ENCODE data around the gene KRTAP10-3. TPM values are rescaled to one million over a fixed set of nuclear protein-coding genes. Genes with fewer than 3 reads are reported as not detected.

The KRTAP10-3 gene
- total RNA-seq, 1 experiment from 2014 or later = not detected

- H3K9me3 Mint-ChIP-seq (ENCODE audit: unreplicated experiment) = peaks cover 4% of the 10 kb centered on the region
- peaks cover 11% of the 10 kb centered on the region for H3K27me3 Mint-ChIP-seq (ENCODE audit: insufficient read depth, unreplicated experiment)
- H3K36me3 Mint-ChIP-seq (ENCODE audit: insufficient read depth, unreplicated experiment) = no peaks in the 10 kb centered on the region
- no peak overlapping the region for H3K4me3 Mint-ChIP-seq (ENCODE audit: unreplicated experiment)
- H3K9me3 ChIP-seq = no peaks in the 10 kb centered on the region
- no TSS peak for BruUV-seq (replicated peaks)
- no peak for DNase-seq
- H3K27ac Mint-ChIP-seq (ENCODE audit: unreplicated experiment) = no peak overlapping the region
- TF ChIP-seq CTCF (IDR thresholded peaks at IDR 0.05; ENCODE audit: insufficient read depth in 1 of 2, low read depth in 1 of 2, low read length in 1 of 2, severe bottlenecking in 1 of 2, unreplicated experiment in 1 of 2) = no peak
- H3K36me3 ChIP-seq (ENCODE audit: control insufficient read depth, insufficient read depth, low read length) = no peaks in the 10 kb centered on the region
- 0 out of 2 replicates have a peak, but pooled peaks cover 3% of the 10 kb centered on the region for H3K4me1 ChIP-seq
- no peak overlapping the region for H3K4me3 ChIP-seq (ENCODE audit: low read depth, low read length)
- no peaks in the 10 kb centered on the region for H3K4me1 Mint-ChIP-seq (ENCODE audit: low read depth, unreplicated experiment)
- ChIA-PET CTCF (interaction anchor here (0.9 kb wide), 1 partner anchor 12 kb away, joined by 3 read pairs; no protein-coding TSS in a partner anchor), POLR2A (no interaction called here)
- intact Hi-C loops (cut with micrococcal nuclease; ENCODE audit: unreplicated experiment) = no loop called here
- H3K27me3 ChIP-seq (replicated peaks; ENCODE audit: control insufficient read depth, insufficient read depth, low read length) = no peaks in the 10 kb centered on the region; the same call in 1 of the 2 replicates
Measured at GRCh38 chr21:44552681-44553080, 5.9 kb downstream of the KRTAP10-3 start.

- Histone ChIP-seq H3K36me3 (ENCODE audit: control insufficient read depth, insufficient read depth, low read length) (no peaks in the 10 kb centered on the region), H3K27me3 (replicated peaks; ENCODE audit: control insufficient read depth, insufficient read depth, low read length) (no peaks in the 10 kb centered on the region; the same call in 1 of the 2 replicates), H3K4me3 (ENCODE audit: low read depth, low read length) (no peak overlapping the region), H3K4me1 (0 out of 2 replicates have a peak, but pooled peaks cover 3% of the 10 kb centered on the region), H3K9me3 (peaks cover 1% of the 10 kb centered on the region; the same call in 1 of the 2 replicates)
- no peaks in the 10 kb centered on the region for H3K4me1 Mint-ChIP-seq (ENCODE audit: low read depth, unreplicated experiment)
- CTCF ChIA-PET = interaction anchor here (0.9 kb wide), 1 partner anchor 11 kb away, joined by 3 read pairs; no protein-coding TSS in a partner anchor
- POLR2A ChIA-PET = no interaction called here
- intact Hi-C loops (cut with micrococcal nuclease; ENCODE audit: unreplicated experiment) = no loop called here
- H3K4me3 Mint-ChIP-seq (ENCODE audit: unreplicated experiment) = no peak overlapping the region
- peaks cover 10% of the 10 kb centered on the region for H3K9me3 Mint-ChIP-seq (ENCODE audit: unreplicated experiment)
- H3K27me3 Mint-ChIP-seq (ENCODE audit: insufficient read depth, unreplicated experiment) = peaks cover 8% of the 10 kb centered on the region
- no TSS peak for BruUV-seq (replicated peaks)
- TF ChIP-seq CTCF (IDR thresholded peaks at IDR 0.05; ENCODE audit: insufficient read depth in 1 of 2, low read depth in 1 of 2, low read length in 1 of 2, severe bottlenecking in 1 of 2, unreplicated experiment in 1 of 2) = no peak
- no peak overlapping the region for H3K27ac Mint-ChIP-seq (ENCODE audit: unreplicated experiment)
- DNase-seq = no peak
- no peaks in the 10 kb centered on the region for H3K36me3 Mint-ChIP-seq (ENCODE audit: insufficient read depth, unreplicated experiment)
Measured at GRCh38 chr21:44552136-44552535, 6.5 kb downstream of the KRTAP10-3 start.

- no peaks in the 10 kb centered on the region for H3K36me3 ChIP-seq (ENCODE audit: control insufficient read depth, insufficient read depth, low read length)
- peaks cover 6% of the 10 kb centered on the region for H3K9me3 ChIP-seq
- intact Hi-C loops (cut with micrococcal nuclease; ENCODE audit: unreplicated experiment) = no loop called here
- 0 out of 2 replicates have a peak, but pooled peaks cover 3% of the 10 kb centered on the region for H3K4me1 ChIP-seq
- no peaks in the 10 kb centered on the region for H3K36me3 Mint-ChIP-seq (ENCODE audit: insufficient read depth, unreplicated experiment)
- H3K27me3 Mint-ChIP-seq (ENCODE audit: insufficient read depth, unreplicated experiment) = peaks cover 6% of the 10 kb centered on the region
- peak within 1 kb of the TSS; percentile 59 for H3K27ac Mint-ChIP-seq (ENCODE audit: unreplicated experiment)
- DNase-seq = no peak
- H3K4me3 ChIP-seq (ENCODE audit: low read depth, low read length) = no peak within 1 kb of the TSS
- no peak for TF ChIP-seq CTCF (IDR thresholded peaks at IDR 0.05; ENCODE audit: insufficient read depth in 1 of 2, low read depth in 1 of 2, low read length in 1 of 2, severe bottlenecking in 1 of 2, unreplicated experiment in 1 of 2)
- POLR2A ChIA-PET = no interaction called here
- H3K4me1 Mint-ChIP-seq (ENCODE audit: low read depth, unreplicated experiment) = no peaks in the 10 kb centered on the region
- H3K4me3 Mint-ChIP-seq (ENCODE audit: unreplicated experiment) = no peak within 1 kb of the TSS
- CTCF ChIA-PET = no interaction called here
- peaks cover 17% of the 10 kb centered on the region for H3K9me3 Mint-ChIP-seq (ENCODE audit: unreplicated experiment)
- no peaks in the 10 kb centered on the region; the same call in 1 of the 2 replicates for H3K27me3 ChIP-seq (replicated peaks; ENCODE audit: control insufficient read depth, insufficient read depth, low read length)
- BruUV-seq (replicated peaks) = no TSS peak
Measured at GRCh38 chr21:44551340-44551961, 7.1 kb downstream of the KRTAP10-3 start, which contains the start of gene KRTAP10-2. TSS of gene KRTAP10-2 (minus strand) at chr21:44551505. CDS start at chr21:44551458, 47 bp downstream.
